ENCODE measurements around the gene RELB.

RELB gene

GRCh38 chr19:45059258-45059965 is 58.1 kb downstream of the RELB start:
- DNase-seq (ENCODE audit: low spot score): peak; percentile 89

GRCh38 chr19:45061965-45062364 is 60.7 kb downstream of the RELB start:
- no peak for DNase-seq (ENCODE audit: low spot score)

- no peak for DNase-seq (ENCODE audit: low spot score)
Measured at GRCh38 chr19:45063851-45064801, 62.9 kb downstream of the RELB start.

- DNase-seq (ENCODE audit: low spot score): no peak
Measured at GRCh38 chr19:45066921-45067661, 65.8 kb downstream of the RELB start.

GRCh38 chr19:45068041-45068440 is 66.8 kb downstream of the RELB start:
- no peak for DNase-seq (ENCODE audit: low spot score)

- peak; percentile 41 for DNase-seq (ENCODE audit: low spot score)
Measured at GRCh38 chr19:45069056-45069455, 67.8 kb downstream of the RELB start.

- DNase-seq (ENCODE audit: low spot score): no peak
Measured at GRCh38 chr19:45070214-45070613, 69.0 kb downstream of the RELB start.

- DNase-seq (ENCODE audit: low spot score): no peak
Measured at GRCh38 chr19:45070861-45071544, 69.7 kb downstream of the RELB start.

- no peak for DNase-seq (ENCODE audit: low spot score)
Measured at GRCh38 chr19:45071545-45071938, 70.3 kb downstream of the RELB start.

GRCh38 chr19:45071969-45072790 is 70.9 kb downstream of the RELB start:
- DNase-seq (ENCODE audit: low spot score): no peak

- no peak for DNase-seq (ENCODE audit: low spot score)
Measured at GRCh38 chr19:45074744-45075300, 73.6 kb downstream of the RELB start.

GRCh38 chr19:45075301-45076028 is 74.2 kb downstream of the RELB start:
- peak; percentile 53 for DNase-seq (ENCODE audit: low spot score)

- DNase-seq (ENCODE audit: low spot score): peak; percentile 84
Measured at GRCh38 chr19:45076029-45076850, 75.0 kb downstream of the RELB start, which contains the start of gene ZNF296. Gene ZNF296, minus strand, starts transcription at chr19:45076478. Its CDS starts 105 bp downstream, at chr19:45076373.

- no peak for DNase-seq (ENCODE audit: low spot score)
Measured at GRCh38 chr19:45076851-45077730, 75.8 kb downstream of the RELB start.

- no peak for DNase-seq (ENCODE audit: low spot score)
Measured at GRCh38 chr19:45078390-45079062, 77.3 kb downstream of the RELB start.

- DNase-seq (ENCODE audit: low spot score): peak; percentile 93
Measured at GRCh38 chr19:45079063-45079910, 78.0 kb downstream of the RELB start, which contains the start of gene GEMIN7. Gene GEMIN7, plus strand, starts transcription at chr19:45079260. Its CDS starts 10,855 bp downstream, at chr19:45090115.
